Stimulated activated CD8-positive, alpha-beta memory T cell treated with anti-CD3 and anti-CD28 coated beads, Interleukin-15, amount 100 ng/mL, for 4 hours (primary cell): ENCODE data around the gene PRKN.
"Not testable (repeated sequence)": the region's sequence is repeated elsewhere in the genome, so short reads cannot be mapped to it uniquely, and the experiment has no call there.

Experiments used
- DNase-seq, 2 donors: peaks; one replicate each; pipeline ENCODE4 v3.0.0-alpha.2; 2020; ENCODE audit warnings: low read depth in 2 of 2

Gene PRKN

GRCh38 chr6:161360520-161360919 lies 1367.0 kb downstream of the PRKN start:
- DNase-seq: no peak

GRCh38 chr6:161359618-161359945 lies 1368.0 kb downstream of the PRKN start:
- DNase-seq: no peak

GRCh38 chr6:161356167-161356854 lies 1371.3 kb downstream of the PRKN start:
- no peak for DNase-seq

- DNase-seq: no peak
Measured at GRCh38 chr6:161355696-161356095, 1371.9 kb downstream of the PRKN start.

GRCh38 chr6:161354956-161355355 lies 1372.6 kb downstream of the PRKN start:
- DNase-seq: no peak

- DNase-seq: no peak
Measured at GRCh38 chr6:161354276-161354840, 1373.2 kb downstream of the PRKN start.

GRCh38 chr6:161353208-161353613 lies 1374.4 kb downstream of the PRKN start:
- DNase-seq: no peak

GRCh38 chr6:161351858-161352257 lies 1375.7 kb downstream of the PRKN start:
- no peak for DNase-seq

- no peak for DNase-seq
Measured at GRCh38 chr6:161349886-161350285, 1377.7 kb downstream of the PRKN start.

GRCh38 chr6:161348628-161348994 lies 1379.0 kb downstream of the PRKN start:
- no peak for DNase-seq

GRCh38 chr6:161347988-161348627 lies 1379.5 kb downstream of the PRKN start:
- no peak for DNase-seq

GRCh38 chr6:161347125-161347524 lies 1380.4 kb downstream of the PRKN start:
- DNase-seq: no peak

- DNase-seq: no peak
Measured at GRCh38 chr6:161346717-161347116, 1380.8 kb downstream of the PRKN start.

- DNase-seq: no peak
Measured at GRCh38 chr6:161344626-161345025, 1382.9 kb downstream of the PRKN start.

- DNase-seq: no peak
Measured at GRCh38 chr6:161342039-161342438, 1385.5 kb downstream of the PRKN start.

- DNase-seq: no peak
Measured at GRCh38 chr6:161341638-161342037, 1385.9 kb downstream of the PRKN start.

- no peak for DNase-seq
Measured at GRCh38 chr6:161338015-161338414, 1389.6 kb downstream of the PRKN start.

- DNase-seq: no peak
Measured at GRCh38 chr6:161336479-161336878, 1391.1 kb downstream of the PRKN start.

- DNase-seq: no peak
Measured at GRCh38 chr6:161333410-161333809, 1394.2 kb downstream of the PRKN start.

GRCh38 chr6:161331402-161332081 lies 1396.0 kb downstream of the PRKN start:
- not testable (repeated sequence) for DNase-seq

GRCh38 chr6:161327360-161327953 lies 1400.1 kb downstream of the PRKN start:
- DNase-seq: no peak

GRCh38 chr6:161319231-161319630 lies 1408.3 kb downstream of the PRKN start:
- no peak for DNase-seq
